ENCODE measurements around the gene CAVIN3.

Gene CAVIN3

DNA sequence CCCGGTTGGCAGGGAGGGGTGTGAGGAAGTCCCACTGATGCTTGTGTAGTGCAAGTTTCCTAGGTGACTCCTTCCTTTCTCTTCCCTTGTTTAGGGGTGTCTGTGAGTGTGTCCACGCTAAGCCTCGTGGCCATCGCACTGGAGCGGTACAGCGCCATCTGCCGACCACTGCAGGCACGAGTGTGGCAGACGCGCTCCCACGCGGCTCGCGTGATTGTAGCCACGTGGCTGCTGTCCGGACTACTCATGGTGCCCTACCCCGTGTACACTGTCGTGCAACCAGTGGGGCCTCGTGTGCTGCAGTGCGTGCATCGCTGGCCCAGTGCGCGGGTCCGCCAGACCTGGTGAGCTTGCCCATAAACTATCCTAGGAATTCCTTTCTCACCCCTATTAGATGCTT is 50.3 kb downstream of the CAVIN3 start:
- peak; percentile 53 for DNase-seq (ENCODE audit: low spot score)

All from hematopoietic multipotent progenitor cell treated with erythropoietin and hydrocortisone succinate and interleukin-3 and kit ligand, for 17 days (in vitro differentiated cells).